GM19023 (cell line): ENCODE results near the gene VSIG10L.

ENCODE experiments used
- ATAC-seq: cut with Tn5 transposase; IDR thresholded peaks from one replicate; pipeline ENCODE4 v1.9.1; 2021; ENCODE audit warnings: mild to moderate bottlenecking, moderate library complexity; ENCODE audit not compliant: unreplicated experiment

VSIG10L gene

DNA sequence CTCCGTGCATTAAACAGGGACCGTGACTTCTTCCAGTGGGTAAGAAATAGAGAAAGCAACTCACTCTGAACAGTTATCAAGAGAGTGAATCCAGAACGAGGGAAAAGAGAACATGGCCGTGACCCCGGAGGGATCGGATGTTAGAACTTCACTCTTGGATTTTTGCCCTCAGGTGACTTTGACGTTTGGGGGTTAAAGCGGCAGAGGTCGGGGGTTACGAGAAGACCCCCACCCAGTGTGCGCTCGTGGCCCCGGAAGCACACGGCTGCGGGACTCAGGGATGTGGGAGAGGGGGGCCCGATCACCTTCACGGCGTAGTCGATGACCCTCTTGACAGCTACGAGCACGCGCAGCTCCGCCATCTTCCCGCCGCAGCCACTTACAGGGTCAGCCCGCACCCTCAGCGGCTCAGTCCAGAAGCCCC is 24.0 kb upstream of the VSIG10L start, which contains the start of gene ETFB:
Gene ETFB (minus strand): TSS at position 424 of the 424 bp plus-strand sequence. CDS start 62 bp downstream, at position 362.
- ATAC-seq = no peak

- ATAC-seq = no peak
Observed at GRCh38 chr19:51365211-51365964, 23.4 kb upstream of the VSIG10L start.

DNA sequence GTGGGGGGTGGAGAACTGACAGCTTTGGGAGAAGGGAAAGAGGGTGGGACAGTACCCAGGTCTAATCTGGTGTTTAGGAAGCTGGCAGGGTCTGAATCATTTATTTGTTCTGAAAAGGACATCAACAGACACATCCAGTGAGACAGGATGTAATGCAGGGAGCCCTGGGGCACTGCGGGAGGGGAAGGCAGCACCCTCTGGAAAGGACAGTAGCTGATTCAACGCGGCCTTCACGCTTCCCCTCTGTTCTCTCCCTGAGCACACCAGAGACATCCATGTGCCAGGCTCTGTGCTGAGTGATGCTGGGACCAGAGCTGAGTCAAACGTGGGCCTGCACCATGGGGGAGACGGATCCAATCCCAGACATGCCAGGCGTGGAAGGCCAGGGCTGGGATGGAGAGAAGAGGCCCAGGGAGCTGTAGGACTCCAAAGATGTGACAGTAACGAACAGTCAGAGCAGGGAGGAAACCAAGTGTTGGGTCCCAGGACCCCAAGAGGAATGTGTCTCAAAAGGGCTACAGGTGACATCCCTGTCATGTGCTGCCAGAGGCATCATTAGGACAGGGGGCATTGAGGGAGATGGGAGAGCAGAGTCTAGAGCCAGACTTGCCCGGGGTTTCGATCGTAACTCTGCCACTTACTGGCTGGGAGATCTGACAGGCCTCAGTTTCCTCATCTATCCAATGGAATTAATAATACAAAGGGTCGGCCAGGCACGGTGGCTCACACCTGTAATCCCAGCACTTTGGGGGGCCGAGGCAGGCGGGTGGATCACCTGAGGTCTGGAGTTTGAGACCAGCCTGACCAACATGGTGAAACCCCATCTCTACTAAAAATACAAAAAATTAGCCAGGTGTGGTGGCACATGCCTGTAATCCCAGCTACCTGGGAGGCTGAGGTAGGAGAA is 22.5 kb upstream of the VSIG10L start:
- no peak for ATAC-seq

DNA sequence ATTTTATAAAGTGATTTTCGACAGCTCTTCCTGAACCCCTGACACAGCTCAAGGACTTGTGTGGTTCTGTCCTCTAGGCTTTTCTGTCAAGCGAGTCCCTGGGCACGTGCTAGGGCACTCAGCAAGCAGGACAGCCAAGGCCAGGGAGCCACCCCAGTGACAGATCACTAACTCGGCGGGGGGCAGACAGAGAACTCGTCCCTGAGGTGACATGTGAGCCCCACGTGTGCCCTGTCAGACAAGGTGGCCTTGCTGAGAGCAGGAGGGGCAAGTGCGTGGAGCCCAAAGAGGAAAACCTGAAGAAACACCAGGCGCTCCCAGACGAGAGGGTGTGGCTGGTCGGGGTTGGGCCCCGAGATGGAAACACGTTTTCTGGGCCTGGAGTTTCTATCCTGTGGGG is 19.3 kb upstream of the VSIG10L start:
- ATAC-seq = no peak

GRCh38 chr19:51359294-51359693 is 17.4 kb upstream of the VSIG10L start:
- no peak for ATAC-seq

DNA sequence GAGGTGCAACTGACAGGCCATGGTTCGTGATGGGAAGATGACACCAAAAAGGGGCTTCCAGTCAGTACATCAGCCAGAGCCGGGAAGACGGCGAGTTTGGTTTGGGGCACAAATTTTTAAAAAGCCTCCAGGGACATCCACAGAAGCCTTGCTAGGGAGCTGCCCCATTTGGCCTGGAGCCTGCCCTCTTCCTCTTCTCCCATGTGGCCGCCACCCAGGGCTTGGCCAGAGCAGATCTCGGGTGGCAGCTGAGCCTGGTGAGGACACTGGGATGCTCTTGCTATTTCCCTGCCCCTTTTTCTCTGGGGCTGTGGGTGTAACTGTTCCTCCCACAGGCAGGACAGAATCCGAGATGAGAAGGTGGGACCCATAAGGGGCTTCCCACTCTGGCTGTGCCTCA is 16.0 kb upstream of the VSIG10L start:
- no peak for ATAC-seq

- ATAC-seq = no peak
Observed at GRCh38 chr19:51356159-51356801, 14.3 kb upstream of the VSIG10L start.

DNA sequence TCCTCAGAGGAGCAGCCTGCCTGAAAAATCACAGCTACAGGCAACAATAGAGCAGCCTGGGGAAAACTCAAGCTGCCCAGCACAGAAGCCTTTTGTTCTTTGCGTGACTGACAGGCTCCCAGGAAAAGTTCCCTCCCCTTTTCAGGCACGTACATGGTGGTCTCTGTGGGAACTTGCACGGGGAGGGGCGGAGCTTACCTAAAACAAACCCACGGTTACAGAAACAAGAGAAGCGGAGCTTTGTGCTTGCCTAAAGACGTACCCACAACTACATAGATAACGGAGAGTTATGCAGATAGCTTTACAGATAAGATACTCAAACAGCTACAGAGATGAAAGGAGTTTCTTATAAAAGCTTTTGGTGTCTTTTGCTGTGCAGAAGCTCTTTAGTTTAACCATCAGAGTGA is 12.8 kb upstream of the VSIG10L start:
- no peak for ATAC-seq

DNA sequence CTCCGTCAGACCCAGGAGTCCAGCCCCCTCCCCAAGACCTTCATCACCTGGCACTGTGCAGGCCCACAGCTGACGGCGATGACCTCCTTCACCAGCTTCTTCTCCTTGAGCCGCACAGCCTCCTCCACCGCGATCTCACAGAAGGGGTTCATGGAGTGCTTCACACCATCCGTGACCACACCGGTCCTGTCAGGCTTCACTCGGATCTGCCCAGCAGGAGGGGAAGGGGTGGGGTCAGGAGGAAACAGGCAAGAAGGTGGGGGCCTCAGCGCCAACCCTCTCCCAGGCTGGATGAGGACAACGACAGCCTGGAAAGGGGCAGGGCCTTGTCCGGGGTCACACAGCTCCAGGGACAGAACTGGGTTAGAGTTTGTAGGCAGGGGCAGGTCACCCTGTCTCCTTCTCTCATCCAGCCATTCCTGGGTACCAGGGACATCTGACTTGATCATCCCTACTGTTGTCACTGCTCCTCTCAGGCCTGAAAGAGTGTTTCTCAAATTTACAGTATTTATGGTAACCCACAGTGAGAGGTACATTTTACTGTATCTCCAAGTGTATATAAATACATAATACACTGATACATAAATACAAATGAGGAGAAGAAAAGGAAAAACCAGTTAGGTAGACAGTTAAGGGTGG is 12.3 kb upstream of the VSIG10L start:
- ATAC-seq = no peak

GRCh38 chr19:51352783-51353360 is 10.9 kb upstream of the VSIG10L start:
- no peak for ATAC-seq

GRCh38 chr19:51351266-51351990 is 9.5 kb upstream of the VSIG10L start:
- no peak for ATAC-seq

DNA sequence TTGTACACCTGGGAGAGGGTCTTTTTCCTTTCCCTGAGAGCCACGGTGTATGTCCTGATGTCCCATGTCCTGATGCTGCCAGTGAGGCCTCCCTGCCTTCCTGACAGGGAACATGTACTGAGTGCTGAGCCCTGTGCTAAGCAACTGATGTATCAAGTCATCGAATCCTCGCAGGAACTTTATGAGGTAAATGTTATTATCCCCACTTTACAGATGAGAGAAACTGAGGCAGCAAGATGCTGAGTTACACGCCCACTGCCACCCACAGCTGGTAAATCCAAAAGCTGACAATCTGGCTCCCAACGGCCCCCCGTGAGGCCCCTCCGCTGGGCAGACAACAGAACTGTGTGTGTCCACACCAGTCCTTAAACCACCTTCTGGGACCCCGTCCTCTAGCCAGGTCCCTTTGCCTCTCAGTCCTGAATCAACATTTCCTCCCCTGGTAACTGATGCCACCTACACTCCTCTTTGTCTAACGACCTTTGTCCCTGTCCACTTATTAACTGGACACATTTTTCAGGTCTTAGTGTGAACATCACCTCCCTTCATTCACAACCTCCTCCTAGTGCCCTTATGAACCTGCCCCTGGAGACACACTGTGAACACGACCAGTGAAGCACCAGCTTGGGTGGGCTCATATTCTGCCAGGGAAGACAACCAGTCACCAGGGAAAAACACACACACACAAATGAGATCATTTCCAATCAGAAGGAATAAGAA is 5.4 kb upstream of the VSIG10L start:
- no peak for ATAC-seq

GRCh38 chr19:51346742-51347141 is 4.8 kb upstream of the VSIG10L start:
- no peak for ATAC-seq

DNA sequence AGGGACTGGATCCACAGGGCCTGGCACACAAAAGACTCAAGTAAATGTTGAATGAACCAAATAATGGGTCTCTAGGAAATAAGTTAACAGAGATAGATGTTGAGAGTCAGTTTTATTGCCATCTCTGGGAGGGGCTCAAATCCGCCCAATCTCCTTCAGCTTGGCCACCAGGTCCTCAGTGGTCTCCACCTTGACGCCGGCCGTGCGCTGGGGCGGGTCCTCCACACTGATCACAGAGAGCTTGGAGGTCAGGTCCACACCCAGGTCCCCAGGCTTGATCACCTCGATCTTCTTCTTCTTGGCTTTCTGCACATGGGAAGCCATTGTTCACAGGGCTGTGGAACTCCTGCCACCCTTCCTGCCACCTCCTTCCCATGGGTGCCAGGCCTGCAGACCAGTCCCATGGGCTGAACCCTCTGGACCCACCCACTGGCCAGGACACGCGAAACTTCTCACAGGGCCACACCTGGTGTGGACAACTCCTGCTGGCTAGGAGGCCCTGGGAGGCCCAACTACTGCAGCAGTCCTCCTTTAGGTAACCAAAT is 3.2 kb upstream of the VSIG10L start:
- ATAC-seq = no peak

- no peak for ATAC-seq
Observed at GRCh38 chr19:51342631-51343569, 961 bp upstream of the VSIG10L start.

DNA sequence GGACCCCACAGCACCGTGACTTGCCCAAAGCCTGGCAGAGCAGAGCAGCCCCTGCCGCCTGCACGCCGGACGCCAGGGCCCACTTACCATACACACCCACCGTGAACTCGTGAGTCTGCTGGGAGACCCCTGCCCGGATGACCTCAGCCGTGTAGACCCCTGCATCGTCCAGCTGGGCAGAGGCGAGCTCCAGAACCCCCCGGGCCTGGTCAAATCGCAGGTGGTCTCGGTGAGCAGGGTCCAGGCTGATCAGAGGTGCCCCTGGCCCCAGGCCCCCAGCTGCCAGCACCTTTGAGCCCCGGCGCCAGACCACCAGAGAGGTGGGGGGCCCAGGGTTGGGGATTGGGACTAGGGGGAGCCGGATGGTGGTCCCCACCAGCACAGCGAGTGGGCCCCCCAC is 873 bp downstream of the VSIG10L start:
- ATAC-seq = no peak

DNA sequence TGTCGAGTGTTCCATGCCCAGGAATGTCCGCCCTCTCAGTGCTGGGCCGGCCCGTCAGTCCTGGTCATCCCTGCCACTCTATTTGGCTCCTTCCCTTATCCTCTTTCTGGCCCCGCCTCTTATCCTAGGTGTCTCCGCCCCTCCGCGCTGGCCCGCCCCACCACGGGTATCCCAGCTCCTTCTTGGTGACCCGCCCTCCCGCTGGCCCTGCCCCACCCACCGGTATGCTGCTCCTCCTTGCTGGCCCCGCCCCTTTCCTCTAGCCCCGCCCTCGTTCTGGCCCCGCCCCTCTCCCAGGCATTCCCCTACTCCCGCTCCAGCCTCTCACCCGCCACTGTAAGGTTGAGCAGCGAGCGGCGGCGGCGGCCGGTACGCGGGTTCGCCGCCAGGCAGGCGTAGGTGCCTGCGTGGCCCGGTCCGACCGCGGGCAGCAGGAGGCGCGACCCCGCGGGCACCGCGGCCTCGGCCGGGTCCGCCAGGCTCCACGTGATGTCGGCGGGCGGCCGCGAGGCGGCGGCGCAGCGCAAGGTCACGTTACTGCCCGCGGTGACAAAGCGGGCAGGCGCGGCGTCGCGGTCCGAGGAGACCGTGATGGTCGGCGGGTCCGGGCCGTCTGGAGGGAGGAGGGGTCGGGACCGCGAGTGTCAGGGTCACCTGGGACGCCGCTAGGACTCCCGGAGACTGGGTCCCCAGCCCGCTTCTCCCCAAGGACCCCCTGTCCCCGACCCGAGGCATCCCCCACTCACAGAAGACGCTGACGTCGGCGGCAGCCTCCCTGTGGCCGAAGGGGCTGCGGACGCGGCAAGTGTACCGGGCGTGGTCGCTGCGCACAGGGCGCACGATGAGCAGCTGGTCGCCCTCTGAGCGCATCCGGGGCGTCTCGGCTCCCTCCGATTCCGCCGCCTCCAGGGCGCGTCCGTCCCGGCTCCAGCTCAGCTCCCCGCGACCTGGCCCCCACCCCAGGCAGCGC is 2.0 kb downstream of the VSIG10L start:
- peak; percentile 57 for ATAC-seq
